Hair follicle dermal papilla cell (primary cell): ENCODE data around the gene SAMD4A. TPM values are rescaled to one million over a fixed set of nuclear protein-coding genes. Genes with fewer than 3 reads are reported as not detected.

Source experiments
- total RNA-seq: library from RNA; depleted of rRNA; stranded (reverse); fragments of >200 nt; gene quantifications from 2 replicates; pipeline ENCODE4 v1.2.3, GENCODE V29; 2012

The SAMD4A gene
- total RNA-seq, result 57.9 and 65.6 TPM in 2 replicates

GRCh38 chr14:54566410-54567223 is at the start of gene SAMD4A:
Gene SAMD4A (plus strand): TSS chr14:54567128. CDS start chr14:54567917, 789 bp downstream.

Other genes starting within 250 kb of the SAMD4A start
- gene CDKN3, start 170.1 kb upstream of the SAMD4A start, total RNA-seq, result 6.8 and 11.8 TPM in 2 replicates
- 101 and 156 TPM in 2 replicates for gene CNIH1, start 125.8 kb upstream of the SAMD4A start, total RNA-seq
- 109 and 111 TPM in 2 replicates for gene GMFB, start 78.1 kb upstream of the SAMD4A start, total RNA-seq
- gene CGRRF1, start 57.2 kb upstream of the SAMD4A start, total RNA-seq, result 12.9 and 17.2 TPM in 2 replicates